Ishikawa (cell line): ENCODE data around the gene GDE1.

Source experiments
- CEBPB ChIP-seq: IDR thresholded peaks from 2 replicates; pipeline ENCODE4 v1.6.1; 2012
- CREB1 ChIP-seq: IDR thresholded peaks from 2 replicates; pipeline ENCODE4 v1.6.1; 2012; ENCODE audit warnings: low read depth
- EGR1 ChIP-seq: IDR thresholded peaks from 2 replicates; pipeline ENCODE4 v1.6.1; 2012
- EP300 ChIP-seq: IDR thresholded peaks from 2 replicates; pipeline ENCODE4 v1.6.1; 2012; ENCODE audit warnings: borderline replicate concordance
- MAX ChIP-seq: IDR thresholded peaks from 2 replicates; pipeline ENCODE4 v1.6.1; 2012
- NFIC ChIP-seq: IDR thresholded peaks from 2 replicates; pipeline ENCODE4 v1.6.1; 2012
- RAD21 ChIP-seq: IDR thresholded peaks from 2 replicates; pipeline ENCODE4 v1.6.1; 2012; ENCODE audit warnings: low read depth
- TAF1 ChIP-seq: IDR thresholded peaks from 2 replicates; pipeline ENCODE4 v1.6.1; 2012; ENCODE audit warnings: low read depth, mild to moderate bottlenecking
- TCF12 ChIP-seq: IDR thresholded peaks from 2 replicates; pipeline ENCODE4 v1.6.1; 2012; ENCODE audit warnings: low read depth
- TEAD4 ChIP-seq: IDR thresholded peaks from 2 replicates; pipeline ENCODE4 v1.6.1; 2012
- USF1 ChIP-seq: IDR thresholded peaks from 2 replicates; pipeline ENCODE4 v1.6.1; 2012
- YY1 ChIP-seq: IDR thresholded peaks from 2 replicates; pipeline ENCODE4 v1.6.1; 2012; ENCODE audit warnings: low read depth
- ZBTB7A ChIP-seq: IDR thresholded peaks from 2 replicates; pipeline ENCODE4 v1.6.1; 2012; ENCODE audit warnings: low read depth
- TF ChIP-seq, protein P1 (sequence below): IDR thresholded peaks from 2 replicates; pipeline ENCODE4 v1.6.1; 2012; ENCODE audit warnings: low read depth, mild to moderate bottlenecking

DNA sequence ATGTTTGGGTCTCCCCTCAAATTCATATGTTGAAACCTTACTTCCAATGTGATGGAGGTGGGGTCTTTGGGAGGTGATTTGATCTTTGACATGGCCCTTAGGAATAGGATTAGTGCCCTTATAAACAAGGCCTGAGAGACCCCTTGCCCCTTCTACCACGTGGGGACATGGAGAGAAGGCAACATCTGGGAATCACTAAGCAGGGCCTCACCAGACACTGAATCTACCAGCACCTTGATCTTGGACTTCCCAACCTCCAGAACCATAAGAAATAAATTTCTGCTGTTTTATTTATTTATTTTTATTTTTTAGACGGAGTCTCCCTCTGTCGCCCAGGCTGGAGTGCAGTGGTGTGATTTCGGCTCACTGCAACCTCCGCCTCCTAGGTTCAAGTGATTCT lies 40.1 kb downstream of the GDE1 start:
- TF ChIP-seq CREB1 = no peak
- TF ChIP-seq TAF1 = no peak
- TF ChIP-seq TEAD4 = no peak
- TF ChIP-seq RAD21 = no peak
- TF ChIP-seq MAX = no peak
- TF ChIP-seq EP300 = no peak
- TF ChIP-seq, protein P1, sequence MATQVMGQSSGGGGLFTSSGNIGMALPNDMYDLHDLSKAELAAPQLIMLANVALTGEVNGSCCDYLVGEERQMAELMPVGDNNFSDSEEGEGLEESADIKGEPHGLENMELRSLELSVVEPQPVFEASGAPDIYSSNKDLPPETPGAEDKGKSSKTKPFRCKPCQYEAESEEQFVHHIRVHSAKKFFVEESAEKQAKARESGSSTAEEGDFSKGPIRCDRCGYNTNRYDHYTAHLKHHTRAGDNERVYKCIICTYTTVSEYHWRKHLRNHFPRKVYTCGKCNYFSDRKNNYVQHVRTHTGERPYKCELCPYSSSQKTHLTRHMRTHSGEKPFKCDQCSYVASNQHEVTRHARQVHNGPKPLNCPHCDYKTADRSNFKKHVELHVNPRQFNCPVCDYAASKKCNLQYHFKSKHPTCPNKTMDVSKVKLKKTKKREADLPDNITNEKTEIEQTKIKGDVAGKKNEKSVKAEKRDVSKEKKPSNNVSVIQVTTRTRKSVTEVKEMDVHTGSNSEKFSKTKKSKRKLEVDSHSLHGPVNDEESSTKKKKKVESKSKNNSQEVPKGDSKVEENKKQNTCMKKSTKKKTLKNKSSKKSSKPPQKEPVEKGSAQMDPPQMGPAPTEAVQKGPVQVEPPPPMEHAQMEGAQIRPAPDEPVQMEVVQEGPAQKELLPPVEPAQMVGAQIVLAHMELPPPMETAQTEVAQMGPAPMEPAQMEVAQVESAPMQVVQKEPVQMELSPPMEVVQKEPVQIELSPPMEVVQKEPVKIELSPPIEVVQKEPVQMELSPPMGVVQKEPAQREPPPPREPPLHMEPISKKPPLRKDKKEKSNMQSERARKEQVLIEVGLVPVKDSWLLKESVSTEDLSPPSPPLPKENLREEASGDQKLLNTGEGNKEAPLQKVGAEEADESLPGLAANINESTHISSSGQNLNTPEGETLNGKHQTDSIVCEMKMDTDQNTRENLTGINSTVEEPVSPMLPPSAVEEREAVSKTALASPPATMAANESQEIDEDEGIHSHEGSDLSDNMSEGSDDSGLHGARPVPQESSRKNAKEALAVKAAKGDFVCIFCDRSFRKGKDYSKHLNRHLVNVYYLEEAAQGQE = no peak
- no peak for TF ChIP-seq EGR1
- no peak for TF ChIP-seq USF1
- TF ChIP-seq NFIC = no peak
- TF ChIP-seq YY1 = no peak
- TF ChIP-seq TCF12 = no peak
- TF ChIP-seq ZBTB7A = no peak
- TF ChIP-seq CEBPB = no peak
